NCI-H748 (cell line): Measurements from ENCODE around the gene GRK6.

Experiments used
- DNase-seq: peaks from one replicate; lab custom pipeline; 2025; ENCODE audit not compliant: unreplicated experiment; lab: John Stamatoyannopoulos, UW

The GRK6 gene

DNA sequence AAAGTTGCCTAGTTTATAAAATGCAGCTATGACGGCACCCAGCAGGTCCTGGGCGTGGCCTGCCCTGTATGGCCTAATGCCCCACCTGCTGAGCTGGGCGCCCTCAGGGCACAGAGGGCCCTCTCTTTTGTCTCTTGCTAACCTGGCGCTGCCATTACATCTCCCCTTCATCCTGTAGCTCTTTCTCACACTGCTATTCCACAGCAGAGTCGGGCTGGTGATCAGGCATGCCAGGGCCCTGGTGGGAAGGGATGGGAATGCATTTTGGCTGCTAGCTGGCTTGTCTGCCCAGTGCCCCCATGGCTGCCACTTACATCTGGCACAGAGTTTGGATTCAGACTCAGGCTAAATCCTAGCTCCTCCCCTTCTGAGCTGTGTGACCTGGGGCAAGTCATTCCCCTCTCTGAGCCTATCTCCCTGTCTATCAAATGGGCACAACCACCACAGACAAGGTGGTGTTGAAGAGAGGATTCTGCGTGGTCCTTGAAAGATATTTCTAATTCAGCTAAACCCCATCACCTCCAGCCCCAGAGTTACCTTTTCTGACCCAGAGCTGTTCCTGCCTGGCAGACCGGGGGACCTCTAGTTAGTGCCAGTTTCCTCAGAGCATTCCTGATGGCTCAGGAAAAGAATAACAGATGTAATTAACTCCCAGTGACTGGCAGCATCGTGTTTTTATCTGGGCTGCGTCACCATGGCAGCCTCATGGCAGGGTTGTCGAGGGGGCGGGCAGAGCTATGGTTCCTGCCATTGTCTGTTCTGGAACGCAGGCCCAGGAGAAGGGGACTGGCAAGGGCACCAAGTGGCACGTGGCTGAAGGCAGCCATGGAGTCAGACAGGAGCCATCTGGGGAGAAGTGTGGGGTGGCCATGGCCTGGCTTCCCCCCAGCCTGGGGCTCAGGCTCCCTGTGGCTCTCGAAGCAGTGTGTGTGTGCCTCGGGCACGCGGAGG, 26.5 kb downstream of the GRK6 start:
- DNase-seq = no peak

DNA sequence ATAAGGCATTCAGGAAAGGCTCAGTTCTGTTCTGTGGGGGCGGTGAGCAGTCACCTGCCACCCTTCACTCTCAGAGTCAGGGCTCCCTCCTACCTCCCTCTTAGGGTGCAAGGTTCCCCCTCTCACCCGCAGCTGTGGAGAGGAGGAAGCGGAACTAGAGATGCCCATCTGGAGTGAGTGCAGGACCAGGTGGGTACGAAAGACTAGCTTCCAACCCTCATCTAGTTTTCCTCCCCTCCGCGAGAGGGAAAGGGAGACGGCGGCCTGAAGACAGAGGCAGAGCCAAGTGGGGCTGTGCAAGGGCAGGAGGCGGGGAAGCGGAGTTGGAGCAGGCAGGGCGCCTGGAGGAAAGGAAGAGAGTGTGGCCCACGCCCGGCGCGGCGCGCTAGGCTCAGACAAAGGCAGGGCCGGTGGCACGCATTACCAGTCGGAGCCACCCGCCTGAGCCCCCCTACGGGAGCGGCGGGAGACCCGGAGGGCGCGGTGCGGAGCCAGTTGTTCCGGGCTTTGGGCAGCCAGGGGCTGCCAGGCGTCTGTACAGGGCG, 27.4 kb downstream of the GRK6 start:
- DNase-seq = peak; percentile 80

DNA sequence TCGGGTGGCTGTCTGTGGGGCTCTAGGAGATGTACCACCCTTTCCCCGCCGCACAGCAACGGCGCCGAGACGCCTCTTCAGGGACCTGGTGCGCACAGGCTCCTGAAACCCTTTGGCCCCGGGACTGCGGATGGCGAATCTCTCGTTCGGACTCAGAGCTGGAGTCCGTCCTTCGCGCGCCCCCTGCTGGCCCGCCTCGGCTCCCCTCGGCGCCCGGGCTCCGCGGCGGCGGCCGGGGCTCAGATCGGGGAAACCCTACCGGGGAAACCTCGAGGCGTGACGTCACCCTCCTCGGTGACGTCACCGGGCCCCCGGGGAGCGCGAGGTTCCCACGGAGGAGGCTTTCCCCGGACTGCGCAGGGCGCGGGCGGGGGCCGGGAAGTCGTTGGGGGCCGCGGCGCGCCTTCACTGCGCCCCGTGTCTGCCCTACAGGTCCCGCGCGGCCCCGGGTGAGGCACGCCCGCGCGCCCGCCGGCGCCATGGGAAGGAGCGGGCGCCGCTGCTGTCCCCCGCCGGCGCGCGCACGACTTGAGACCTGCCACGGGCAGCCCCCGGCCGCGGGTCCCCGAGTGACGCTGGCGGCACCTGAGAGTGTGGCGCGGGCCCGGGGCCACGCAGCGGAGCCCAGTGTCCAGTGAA, 28.0 kb downstream of the GRK6 start:
- peak; percentile 91 for DNase-seq

DNA sequence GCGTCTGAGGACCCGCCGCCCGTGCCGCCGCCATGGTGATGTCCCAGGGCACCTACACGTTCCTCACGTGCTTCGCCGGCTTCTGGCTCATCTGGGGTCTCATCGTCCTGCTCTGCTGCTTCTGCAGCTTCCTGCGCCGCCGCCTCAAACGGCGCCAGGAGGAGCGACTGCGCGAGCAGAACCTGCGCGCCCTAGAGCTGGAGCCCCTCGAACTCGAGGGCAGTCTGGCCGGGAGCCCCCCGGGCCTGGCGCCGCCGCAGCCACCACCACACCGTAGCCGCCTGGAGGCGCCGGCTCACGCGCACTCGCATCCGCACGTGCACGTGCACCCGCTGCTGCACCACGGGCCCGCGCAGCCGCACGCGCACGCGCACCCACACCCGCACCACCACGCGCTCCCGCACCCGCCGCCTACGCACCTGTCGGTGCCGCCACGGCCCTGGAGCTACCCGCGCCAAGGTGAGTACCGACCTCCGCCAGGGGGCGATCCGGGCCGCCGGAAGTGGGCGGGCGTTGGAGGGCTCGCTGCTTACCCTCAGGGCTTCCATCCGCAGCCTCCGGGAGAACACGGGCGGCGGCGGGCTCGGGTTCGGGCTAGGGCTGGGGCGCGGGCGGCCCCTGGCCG, 28.7 kb downstream of the GRK6 start:
- DNase-seq = peak; percentile 90

DNA sequence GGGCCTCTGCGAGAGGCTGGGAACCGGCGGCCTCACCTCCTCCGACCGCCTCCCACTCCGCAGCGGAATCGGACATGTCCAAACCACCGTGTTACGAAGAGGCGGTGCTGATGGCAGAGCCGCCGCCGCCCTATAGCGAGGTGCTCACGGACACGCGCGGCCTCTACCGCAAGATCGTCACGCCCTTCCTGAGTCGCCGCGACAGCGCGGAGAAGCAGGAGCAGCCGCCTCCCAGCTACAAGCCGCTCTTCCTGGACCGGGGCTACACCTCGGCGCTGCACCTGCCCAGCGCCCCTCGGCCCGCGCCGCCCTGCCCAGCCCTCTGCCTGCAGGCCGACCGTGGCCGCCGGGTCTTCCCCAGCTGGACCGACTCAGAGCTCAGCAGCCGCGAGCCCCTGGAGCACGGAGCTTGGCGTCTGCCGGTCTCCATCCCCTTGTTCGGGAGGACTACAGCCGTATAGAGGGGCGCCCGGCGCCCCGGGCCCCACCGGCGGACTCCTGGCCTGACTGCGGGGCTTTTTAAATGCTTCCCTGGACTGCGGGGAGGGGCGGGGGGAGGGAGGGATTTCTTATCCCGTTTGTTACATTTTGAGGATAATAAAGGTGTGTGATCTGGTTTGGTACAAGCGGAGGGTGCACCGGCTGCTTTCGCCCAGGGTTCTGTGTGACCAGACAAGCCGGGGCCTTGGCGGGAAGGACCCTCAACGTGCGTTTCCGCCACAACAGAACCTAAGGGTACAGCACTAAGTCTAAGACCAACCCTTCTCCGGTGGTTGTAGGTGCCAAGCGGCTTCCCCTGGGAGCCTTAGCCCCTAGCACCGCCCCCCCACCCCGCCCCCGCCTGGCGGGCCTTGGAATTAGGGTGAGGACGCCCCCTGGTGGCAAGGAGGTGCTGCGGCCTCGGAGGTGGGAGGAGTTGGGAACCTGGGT, 29.4 kb downstream of the GRK6 start:
- peak; percentile 95 for DNase-seq

DNA sequence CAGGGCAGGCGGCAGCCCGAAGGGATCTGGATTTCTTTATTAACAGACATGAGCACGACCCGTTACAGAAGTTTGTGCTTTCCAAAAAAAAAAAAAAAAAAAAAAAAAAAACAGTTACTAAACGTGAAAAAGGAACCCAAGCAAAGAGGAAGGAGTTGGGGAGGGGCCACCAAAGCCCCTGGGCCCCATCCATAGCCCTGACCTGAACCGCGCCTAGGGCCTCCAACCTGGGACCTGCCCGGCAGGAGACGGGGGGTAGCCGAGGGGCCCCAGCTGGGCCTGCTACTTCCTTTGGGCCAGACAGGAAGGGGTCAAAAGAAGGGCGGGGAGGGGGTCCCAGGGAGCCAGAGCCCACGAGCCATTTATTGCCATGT, 30.1 kb downstream of the GRK6 start:
- no peak for DNase-seq

DNA sequence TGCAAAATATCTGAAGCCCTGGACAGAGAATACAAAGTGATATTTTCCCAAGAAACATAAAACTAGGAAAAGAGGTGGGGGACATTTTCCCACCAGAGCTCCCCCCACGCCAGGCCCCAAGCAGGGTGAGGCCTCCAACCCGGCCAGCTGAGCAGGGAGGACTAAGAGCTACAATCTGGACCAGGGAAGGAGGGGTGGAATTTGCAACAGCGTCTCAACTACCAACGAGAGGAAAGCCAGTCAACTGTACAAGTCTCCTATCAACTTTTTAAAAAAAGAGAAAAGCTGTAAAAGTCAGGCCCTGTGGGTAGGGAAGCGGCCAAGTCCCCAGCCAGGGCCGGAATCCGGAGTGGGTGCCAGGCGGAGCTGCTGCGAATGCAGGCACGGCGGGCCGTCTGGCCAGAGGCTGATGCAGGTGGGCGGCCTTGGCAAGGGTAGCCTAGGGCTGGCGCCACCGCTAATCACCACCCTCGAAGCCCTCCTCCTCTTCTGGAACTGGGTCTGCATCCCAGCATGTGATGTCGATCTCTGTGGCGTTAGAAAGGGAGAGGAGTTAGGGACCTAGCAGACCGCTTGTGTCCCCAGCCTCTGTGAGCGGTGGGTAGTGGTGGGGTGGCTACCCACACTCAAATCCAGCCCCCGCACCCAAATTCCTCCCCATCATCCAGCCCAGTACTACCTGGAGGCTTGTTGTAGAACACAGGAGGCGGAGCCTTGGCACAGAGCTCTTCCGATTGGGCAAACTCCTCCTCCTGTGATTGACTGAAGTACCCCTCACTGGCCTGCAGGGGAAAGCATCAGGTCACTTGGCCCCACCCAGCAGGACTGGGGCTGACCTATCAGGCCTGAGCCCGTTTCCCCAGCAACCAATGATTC, 30.7 kb downstream of the GRK6 start:
- DNase-seq = peak; percentile 98

DNA sequence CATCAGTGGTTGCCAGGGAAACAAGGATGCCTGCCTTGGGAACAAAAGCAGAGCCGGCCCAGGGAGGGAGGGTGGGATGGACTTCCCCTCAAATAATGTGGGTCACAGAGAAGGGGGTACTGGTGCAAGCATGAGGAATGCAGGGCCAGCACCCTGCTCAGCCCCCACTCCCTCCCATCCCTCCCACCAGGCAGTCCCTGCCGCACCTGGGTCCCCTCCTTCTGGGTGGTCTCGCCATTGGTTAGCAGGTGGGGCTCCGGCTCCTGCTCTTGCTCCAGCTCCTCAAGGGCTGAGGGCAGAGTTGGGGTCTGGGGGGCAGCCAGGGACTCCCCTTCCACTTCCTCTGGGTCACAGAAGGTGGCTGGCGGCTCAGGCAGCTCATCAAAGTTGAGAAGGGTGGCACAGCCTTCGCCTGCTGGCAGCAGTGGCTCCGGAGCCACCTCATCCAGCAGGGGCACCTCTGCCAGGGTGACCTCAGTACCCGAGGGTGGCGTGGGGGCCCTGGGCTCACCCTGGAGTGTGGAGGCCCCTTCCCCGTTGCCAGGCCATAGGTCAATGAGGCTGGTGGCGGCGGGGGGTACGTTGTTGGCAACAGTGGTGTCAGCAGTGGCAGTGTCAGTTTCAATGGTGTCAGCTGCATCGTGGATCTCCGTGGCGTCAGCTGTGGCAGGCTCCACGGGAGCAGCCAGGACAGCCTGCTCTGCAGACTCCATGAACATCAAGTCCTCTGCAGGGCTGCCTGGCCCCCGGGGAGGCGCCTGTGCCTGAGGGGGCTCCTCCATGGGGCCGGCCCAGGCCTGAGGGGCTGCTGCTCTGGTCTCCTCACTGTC, 31.6 kb downstream of the GRK6 start:
- DNase-seq = no peak

DNA sequence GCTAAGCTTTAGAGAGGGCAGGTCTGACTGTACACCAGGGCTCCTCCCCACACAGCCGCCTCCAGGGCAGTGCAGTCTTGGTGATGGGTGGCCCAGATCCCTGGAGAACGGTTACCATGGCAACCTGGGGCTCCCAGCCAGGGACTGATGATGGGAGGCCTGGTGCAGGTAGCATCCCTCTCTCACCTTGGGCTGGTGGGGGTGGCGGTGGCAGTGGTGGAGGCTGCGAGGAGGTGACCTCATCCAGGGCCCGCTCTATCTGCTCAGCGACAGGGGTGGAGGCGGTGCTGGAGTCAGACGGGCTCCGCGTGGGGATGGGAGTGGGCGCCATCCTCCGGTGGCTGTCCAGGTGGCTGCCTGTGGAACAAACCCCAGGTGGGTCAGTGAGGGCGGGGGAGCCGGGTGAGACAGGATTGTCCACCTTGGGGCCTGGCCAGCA, 32.5 kb downstream of the GRK6 start:
- no peak for DNase-seq

DNA sequence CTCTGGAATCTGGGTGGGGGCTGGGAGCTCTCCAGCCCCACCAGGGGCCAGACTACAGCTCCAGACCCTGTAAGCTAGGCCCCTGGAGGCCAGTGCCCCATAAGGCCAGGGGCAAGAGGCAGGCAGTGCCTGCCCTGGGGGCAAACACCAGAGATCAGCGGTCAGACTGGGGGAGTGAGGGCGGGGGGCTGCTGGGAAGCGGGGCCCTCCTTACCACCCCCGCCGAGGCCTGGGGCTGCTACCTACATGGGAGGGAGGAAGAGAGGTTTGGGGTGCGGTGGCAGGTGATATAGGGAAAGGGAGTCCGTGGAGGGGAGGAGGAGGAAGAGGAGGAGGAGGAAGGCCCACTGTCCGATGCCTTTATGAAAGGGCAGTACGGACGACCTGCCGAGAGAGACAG, 32.9 kb downstream of the GRK6 start:
- no peak for DNase-seq

DNA sequence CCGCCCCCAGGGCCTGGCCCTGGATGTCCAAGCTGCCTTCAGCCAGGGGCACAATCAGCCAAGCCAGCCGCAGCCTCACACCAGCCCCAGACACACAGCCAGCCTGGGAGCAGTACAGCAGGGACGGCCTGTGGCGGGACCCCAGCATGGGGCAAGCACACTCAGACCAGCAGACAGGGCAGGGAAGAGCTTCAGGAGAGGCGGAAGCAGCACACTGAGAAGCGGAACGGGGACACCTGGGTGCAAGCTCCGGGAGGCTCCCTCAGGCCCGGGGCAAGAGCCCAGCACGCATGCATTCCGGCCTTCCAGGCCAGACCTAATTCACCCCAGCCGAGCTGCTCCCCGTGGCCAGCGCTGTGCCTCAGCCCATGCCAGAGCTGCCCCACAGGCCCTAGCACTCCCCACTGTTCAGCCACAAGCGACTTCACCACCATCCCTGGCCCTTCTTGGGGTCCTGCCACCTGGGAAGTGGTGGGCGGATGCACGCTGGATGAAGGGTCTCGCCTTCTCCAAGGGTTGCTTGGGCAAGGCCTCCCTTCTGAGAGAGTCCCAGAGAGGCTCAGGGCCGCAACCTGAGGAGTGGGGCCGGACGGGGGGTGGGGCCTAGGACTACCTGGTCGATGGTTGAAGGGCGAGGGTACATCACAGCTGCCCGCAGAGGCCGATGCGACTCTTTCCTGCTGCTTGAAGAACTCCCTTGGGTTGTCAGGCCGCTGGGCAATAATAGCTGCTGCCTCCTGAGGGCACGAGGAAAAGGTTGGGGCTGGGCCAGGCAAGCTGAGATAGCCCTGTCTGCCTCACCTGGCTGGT, 33.5 kb downstream of the GRK6 start:
- DNase-seq = no peak

DNA sequence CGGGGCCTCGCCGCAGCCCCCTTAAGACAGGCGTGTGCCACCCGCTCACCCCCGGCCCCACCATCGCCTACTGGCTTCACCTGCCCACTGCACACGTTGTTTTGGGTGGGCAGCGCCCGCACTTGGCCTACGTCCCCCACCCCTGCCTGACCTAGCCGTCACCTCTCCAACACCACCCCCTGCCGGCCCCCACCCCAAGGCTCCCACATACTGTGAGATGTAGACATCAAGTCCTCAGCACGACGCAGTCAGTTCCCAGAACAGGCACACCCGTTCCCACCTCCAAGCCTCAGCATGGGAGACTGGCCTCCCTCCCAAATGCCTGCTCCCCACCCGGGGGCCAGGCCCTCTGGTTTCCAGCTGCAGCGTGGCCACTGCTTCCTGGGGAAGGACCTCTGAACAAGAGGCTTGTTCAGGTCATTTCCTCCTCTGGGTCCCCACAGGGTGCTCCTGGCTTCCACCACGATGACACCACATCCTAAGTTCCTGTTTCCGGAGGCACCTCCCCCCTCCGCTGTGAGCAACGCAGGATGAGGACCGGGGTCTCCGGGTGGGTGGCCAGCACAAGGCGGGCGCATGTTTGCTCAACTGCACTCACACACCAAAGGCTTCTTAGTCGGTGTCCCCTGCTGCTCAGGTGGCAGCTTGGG, 35.7 kb downstream of the GRK6 start:
- no peak for DNase-seq

DNA sequence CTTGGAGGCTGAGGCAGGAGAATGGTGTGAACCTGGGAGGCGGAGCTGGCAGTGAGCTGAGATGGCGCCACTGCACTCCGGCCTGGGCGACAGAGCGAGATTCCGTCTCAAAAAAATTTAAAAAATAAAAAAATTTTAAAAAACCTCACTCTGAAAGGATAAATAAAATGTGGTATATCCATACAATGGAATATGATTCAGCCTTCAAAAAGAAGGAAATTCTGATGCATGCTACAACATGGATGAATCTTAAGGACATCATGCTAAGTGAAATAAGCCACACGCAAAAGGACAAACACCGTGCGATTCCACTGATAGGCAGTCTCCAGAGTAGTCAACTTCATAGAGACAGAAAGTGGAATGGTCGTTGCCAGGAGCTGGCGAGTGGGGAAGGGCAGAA, 38.6 kb downstream of the GRK6 start:
- DNase-seq = no peak

DNA sequence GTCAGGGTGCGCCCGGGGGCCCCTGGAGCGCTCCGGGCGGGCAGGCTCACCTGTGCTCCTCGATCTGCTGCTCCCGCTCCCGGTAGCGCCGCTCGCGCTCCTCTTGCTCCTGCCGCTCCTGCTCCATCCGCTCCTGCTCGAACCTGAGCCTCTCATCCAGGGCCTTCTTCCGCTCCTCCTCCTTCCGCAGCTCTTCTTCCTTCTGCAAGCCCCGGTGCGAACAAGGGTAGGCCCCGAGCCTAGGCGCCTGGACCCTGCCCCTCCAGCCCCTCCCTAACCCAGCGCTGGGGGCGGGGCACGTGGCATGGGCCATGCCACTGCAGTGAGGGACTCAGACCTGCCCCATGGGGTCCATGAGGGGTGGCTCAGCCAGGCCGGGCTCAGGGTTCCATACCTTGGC, 40.4 kb downstream of the GRK6 start:
- DNase-seq = no peak

DNA sequence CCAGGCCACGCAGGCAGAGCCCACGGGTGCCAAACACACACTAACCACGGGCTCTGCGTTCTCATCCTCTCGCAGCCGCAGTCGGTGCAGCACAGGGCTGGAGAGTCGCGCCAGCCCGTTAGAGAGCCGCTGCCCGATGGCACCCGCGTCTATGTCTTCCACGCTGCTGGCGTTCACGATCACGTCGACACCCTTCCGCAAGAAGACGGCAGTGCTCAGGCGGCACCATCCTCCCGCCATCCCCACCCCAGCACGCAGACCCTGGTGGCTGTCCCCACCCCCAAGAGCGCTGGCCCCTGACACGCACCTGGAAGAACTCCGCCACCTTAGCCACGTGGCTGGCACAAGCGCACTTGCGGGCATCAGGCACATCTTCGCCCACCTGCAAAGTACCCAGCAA, 41.0 kb downstream of the GRK6 start:
- DNase-seq = no peak

DNA sequence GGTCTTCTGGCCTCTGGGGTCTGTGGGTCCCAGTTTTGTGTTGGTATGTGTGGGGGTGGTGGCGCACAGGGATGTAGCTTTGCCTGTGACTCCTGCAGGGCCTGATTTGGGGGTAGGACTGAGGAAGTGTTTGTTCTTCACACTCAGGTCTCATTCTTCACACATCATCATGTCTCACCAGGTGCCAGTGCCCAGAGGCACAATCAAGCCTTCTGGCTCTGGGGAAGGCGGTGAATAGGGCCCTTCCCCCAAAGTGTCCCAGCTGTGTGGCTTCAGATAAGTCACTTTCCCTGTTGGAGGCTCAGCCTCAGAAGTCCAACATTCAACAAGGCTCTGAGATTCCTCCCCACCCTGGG, 41.8 kb downstream of the GRK6 start:
- no peak for DNase-seq
